HG03460 (cell line): ENCODE data around the gene DNAI2.

Experiments
- ATAC-seq: cut with Tn5 transposase; IDR thresholded peaks from one replicate; pipeline ENCODE4 v1.9.1; 2021; ENCODE audit not compliant: unreplicated experiment

The DNAI2 gene

GRCh38 chr17:74336307-74336706, 62.3 kb downstream of the DNAI2 start:
- no peak for ATAC-seq

GRCh38 chr17:74337834-74338500, 63.9 kb downstream of the DNAI2 start:
- ATAC-seq, result no peak

GRCh38 chr17:74339537-74340195, 65.6 kb downstream of the DNAI2 start:
- no peak for ATAC-seq

GRCh38 chr17:74340470-74341023, 66.5 kb downstream of the DNAI2 start:
- ATAC-seq, result no peak

- ATAC-seq, result no peak
Measured at GRCh38 chr17:74342224-74342623, 68.2 kb downstream of the DNAI2 start.

GRCh38 chr17:74343121-74343520, 69.1 kb downstream of the DNAI2 start:
- no peak for ATAC-seq

- no peak for ATAC-seq
Measured at GRCh38 chr17:74343526-74344284, 69.7 kb downstream of the DNAI2 start.

GRCh38 chr17:74344658-74345057, 70.6 kb downstream of the DNAI2 start:
- ATAC-seq, result no peak

GRCh38 chr17:74345433-74346241, 71.6 kb downstream of the DNAI2 start:
- no peak for ATAC-seq

GRCh38 chr17:74347646-74348045, 73.6 kb downstream of the DNAI2 start:
- no peak for ATAC-seq

- ATAC-seq, result no peak
Measured at GRCh38 chr17:74349120-74349519, 75.1 kb downstream of the DNAI2 start.

- ATAC-seq, result no peak
Measured at GRCh38 chr17:74350486-74350885, 76.5 kb downstream of the DNAI2 start.

GRCh38 chr17:74351552-74352210, 77.6 kb downstream of the DNAI2 start:
- ATAC-seq, result no peak

- ATAC-seq, result no peak
Measured at GRCh38 chr17:74353446-74354060, 79.5 kb downstream of the DNAI2 start.

GRCh38 chr17:74354123-74354522, 80.1 kb downstream of the DNAI2 start:
- no peak for ATAC-seq

GRCh38 chr17:74354561-74354960, 80.5 kb downstream of the DNAI2 start:
- ATAC-seq, result no peak

GRCh38 chr17:74355065-74355464, 81.0 kb downstream of the DNAI2 start:
- no peak for ATAC-seq

- ATAC-seq, result no peak
Measured at GRCh38 chr17:74356646-74357465, 82.8 kb downstream of the DNAI2 start.

GRCh38 chr17:74357466-74357809, 83.4 kb downstream of the DNAI2 start:
- no peak for ATAC-seq
